ENCODE data around the gene MSANTD2. TPM values are rescaled to one million over a fixed set of nuclear protein-coding genes. Genes with fewer than 3 reads are reported as not detected.

Gene MSANTD2
- total RNA-seq, 6 experiments from 2014 or later, result 2.6 to 4.7 (median 3.6) TPM

GRCh38 chr11:124811399-124812125 lies 11.4 kb upstream of the MSANTD2 start:
- no peak overlapping the region for H3K27ac ChIP-seq
- ATAC-seq (no peak), DNase-seq (no peak)
- 73% methylated on average over 10 of the region's 10 CpGs for WGBS (ENCODE audit: insufficient coverage, low coverage, low lambda C conversion rate, missing lambda C conversion rate)
- no peaks in the 10 kb centered on the region for H3K36me3 ChIP-seq
- H3K27me3 ChIP-seq, result no peaks in the 10 kb centered on the region
- H3K4me3 ChIP-seq, result no peak overlapping the region
- intact Hi-C loops (cut with DNase I), result no loop called here
- H3K9me3 ChIP-seq, result no peaks in the 10 kb centered on the region
- TF ChIP-seq POLR2A (IDR thresholded peaks at IDR 0.05) (no peak), CTCF (IDR thresholded peaks at IDR 0.05) (no peak)
- no peaks in the 10 kb centered on the region for H3K4me1 ChIP-seq

GRCh38 chr11:124807660-124808270 lies 7.6 kb upstream of the MSANTD2 start:
- Histone ChIP-seq H3K27me3 (no peaks in the 10 kb centered on the region), H3K27ac (no peak overlapping the region), H3K4me3 (no peak overlapping the region), H3K4me1 (no peaks in the 10 kb centered on the region), H3K9me3 (no peaks in the 10 kb centered on the region), H3K36me3 (no peaks in the 10 kb centered on the region)
- ATAC-seq (no peak), DNase-seq (no peak)
- intact Hi-C loops (cut with DNase I), result no loop called here
- TF ChIP-seq POLR2A (IDR thresholded peaks at IDR 0.05) (no peak), CTCF (IDR thresholded peaks at IDR 0.05) (no peak)
- no CpG with 5 or more reads among the region's 6 CpGs for whole genome bisulfite sequencing (ENCODE audit: insufficient coverage, low coverage, low lambda C conversion rate, missing lambda C conversion rate)

GRCh38 chr11:124807201-124807600 lies 7.0 kb upstream of the MSANTD2 start:
- Histone ChIP-seq H3K27ac (no peak overlapping the region), H3K9me3 (no peaks in the 10 kb centered on the region), H3K4me1 (no peaks in the 10 kb centered on the region), H3K36me3 (no peaks in the 10 kb centered on the region), H3K4me3 (no peak overlapping the region), H3K27me3 (no peaks in the 10 kb centered on the region)
- WGBS (ENCODE audit: insufficient coverage, low coverage, low lambda C conversion rate, missing lambda C conversion rate), result 89% methylated on average over 5 of the region's 5 CpGs
- TF ChIP-seq CTCF (IDR thresholded peaks at IDR 0.05) (no peak), POLR2A (IDR thresholded peaks at IDR 0.05) (no peak)
- intact Hi-C loops (cut with DNase I), result no loop called here
- ATAC-seq (no peak), DNase-seq (no peak)

- WGBS (ENCODE audit: insufficient coverage, low coverage, low lambda C conversion rate, missing lambda C conversion rate), result 74% methylated on average over 3 of the region's 3 CpGs
Observed at GRCh38 chr11:124804884-124805283, 4.7 kb upstream of the MSANTD2 start.

More at GRCh38 chr11:124804884-124805283, 4.7 kb upstream of the MSANTD2 start:
- no peak overlapping the region for H3K27ac ChIP-seq
- intact Hi-C loops (cut with DNase I), result no loop called here
- no peaks in the 10 kb centered on the region for H3K27me3 ChIP-seq
- no peaks in the 10 kb centered on the region for H3K36me3 ChIP-seq
- H3K4me3 ChIP-seq, result no peak overlapping the region
- no peaks in the 10 kb centered on the region for H3K4me1 ChIP-seq
- DNase-seq, result no peak
- TF ChIP-seq POLR2A (IDR thresholded peaks at IDR 0.05) (no peak), CTCF (IDR thresholded peaks at IDR 0.05) (no peak)
- no peak for ATAC-seq
- H3K9me3 ChIP-seq, result no peaks in the 10 kb centered on the region

Measured in right lobe of liver (tissue), 6 donors.